Gastrocnemius medialis (tissue), 4 donors: ENCODE data around the gene MCCD1.

Experiments used
- CTCF ChIP-seq, 5 experiments: fragments of 450-650 bp in 3 of 5; fragments of 200-600 bp in 2 of 5; sonication (generic) in 2 of 5; IDR thresholded peaks in 4 of 5; conservative IDR thresholded peaks in 1 of 5; 1 replicate in 4 of 5; 2 replicates in 1 of 5; pipeline ENCODE4 v1.5.1; 2016 to 2019; ENCODE audit warnings: antibody characterized with exemption in 5 of 5, mild to moderate bottlenecking in 3 of 5, moderate library complexity in 3 of 5
- POLR2A ChIP-seq, 2 donors: fragments of 450-650 bp; IDR thresholded peaks; one replicate each; pipeline ENCODE4 v1.6.1; 2017; ENCODE audit warnings: antibody characterized with exemption in 2 of 2, mild to moderate bottlenecking in 2 of 2, moderate library complexity in 2 of 2

- TF ChIP-seq POLR2A (IDR thresholded peaks at IDR 0.05) (no peak), CTCF (IDR thresholded peaks at IDR 0.05 in 4 of 5, conservative IDR thresholded peaks at IDR 0.05 in 1 of 5) (no peak)
Observed at GRCh38 chr6:31577579-31577966, 48.8 kb downstream of the MCCD1 start.
